HG03439 (cell line): ENCODE results near the gene RLF.

Experiments used
- ATAC-seq: cut with Tn5 transposase; IDR thresholded peaks from one replicate; pipeline ENCODE4 v1.9.1; 2021; ENCODE audit warnings: mild to moderate bottlenecking, moderate library complexity; ENCODE audit not compliant: unreplicated experiment

The RLF gene

DNA sequence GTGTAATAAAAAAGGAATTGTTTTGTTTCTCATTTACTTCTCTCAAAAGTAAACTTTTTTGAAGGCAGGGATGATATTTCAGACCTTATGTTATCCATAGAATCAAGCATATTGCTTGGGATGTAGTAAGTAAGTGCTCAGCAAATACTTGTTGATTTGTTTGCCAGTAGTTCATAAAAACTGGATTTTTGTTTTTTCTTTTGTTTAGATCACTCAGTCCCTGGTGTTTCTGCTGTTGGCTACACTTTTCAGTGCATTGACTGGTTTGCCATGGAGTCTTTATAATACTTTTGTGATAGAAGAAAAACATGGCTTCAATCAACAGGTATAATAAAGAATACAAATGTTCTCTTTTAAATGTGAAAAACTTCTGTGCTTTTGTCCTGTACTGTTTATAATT lies 107.0 kb downstream of the RLF start:
- no peak for ATAC-seq

GRCh38 chr1:40270152-40270834 lies 109.1 kb downstream of the RLF start:
- no peak for ATAC-seq

DNA sequence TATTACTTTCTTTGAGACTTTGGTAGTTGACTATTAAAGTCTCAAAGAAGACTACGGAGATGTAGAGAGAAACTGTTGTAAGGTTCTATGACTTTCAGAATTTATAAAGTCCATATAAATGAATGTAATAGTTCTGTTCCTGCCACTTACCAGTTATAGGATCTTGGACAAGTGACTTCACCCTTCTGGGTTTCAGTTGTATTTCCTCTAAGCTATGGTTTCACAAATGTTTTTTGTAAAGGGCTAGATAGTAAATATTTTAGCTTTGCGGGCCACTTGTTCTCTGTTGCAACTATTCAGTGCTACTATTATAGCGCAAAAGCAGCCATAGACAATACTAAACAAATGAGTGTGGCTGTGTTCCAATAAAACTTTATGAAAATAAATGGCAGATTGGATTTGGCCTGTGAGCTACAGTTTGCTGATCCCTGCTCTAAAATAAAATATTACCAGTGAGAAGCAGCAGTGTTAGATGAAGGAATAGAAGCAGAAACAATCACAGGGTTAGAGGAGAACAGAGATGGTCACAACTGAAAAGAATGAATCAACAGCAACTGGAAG lies 111.5 kb downstream of the RLF start:
- no peak for ATAC-seq

DNA sequence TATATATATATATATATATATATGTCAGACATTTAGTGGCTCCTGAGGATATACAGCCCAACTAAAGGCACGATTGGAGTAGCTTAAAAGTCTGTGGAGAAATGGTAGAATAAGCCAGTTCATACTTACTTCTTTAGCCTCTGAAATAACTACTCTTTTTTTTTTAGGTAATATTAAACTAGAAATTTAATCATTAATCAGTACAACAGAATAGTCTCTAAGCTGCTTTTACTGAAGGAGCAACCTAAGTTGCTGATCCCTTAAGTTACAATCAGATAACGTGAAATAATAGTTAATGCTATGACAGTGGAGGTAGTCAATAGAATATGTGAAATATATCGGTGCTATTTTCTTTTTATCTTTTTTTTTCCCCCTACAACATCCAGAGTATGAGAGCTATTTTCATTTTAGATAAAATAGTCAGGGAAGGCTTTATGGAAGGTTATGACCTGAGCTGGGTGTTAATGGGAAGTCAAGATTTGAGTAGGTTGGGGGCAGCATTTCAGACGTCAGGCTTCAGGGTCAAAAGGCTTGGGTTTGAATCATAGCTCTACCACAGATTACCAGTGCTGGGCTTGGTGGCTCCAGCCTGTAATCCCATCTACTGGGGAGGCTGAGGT lies 112.5 kb downstream of the RLF start:
- no peak for ATAC-seq

- no peak for ATAC-seq
These were observed 113.1 kb downstream of the RLF start for GRCh38 chr1:40274331-40274730.

DNA sequence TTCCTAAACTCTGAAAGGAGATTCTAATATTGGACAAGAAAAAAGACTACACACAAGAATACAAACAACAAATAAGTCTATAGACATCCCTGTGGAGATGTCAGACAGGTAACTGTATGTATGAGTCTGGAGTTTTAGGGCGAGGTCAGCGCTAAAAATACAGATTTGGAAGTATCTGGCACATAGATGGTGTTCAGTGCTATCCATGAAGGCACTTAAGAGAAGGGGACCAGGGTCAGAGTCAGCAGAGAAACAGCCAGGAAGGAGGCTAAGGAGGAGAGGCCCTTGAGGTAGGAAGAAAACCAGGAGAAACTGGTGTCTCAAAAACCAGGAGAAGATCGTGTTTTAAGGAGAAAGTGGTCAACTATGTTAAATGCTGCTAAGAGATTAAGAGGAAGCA lies 114.9 kb downstream of the RLF start:
- ATAC-seq, result no peak

GRCh38 chr1:40281853-40282252 lies 120.7 kb downstream of the RLF start:
- no peak for ATAC-seq
